Measurements from ENCODE around the gene CKMT1A.
A peak's percentile ranks its signal among the peaks of the same experiment; 100 is the strongest.
"Not testable (repeated sequence)": the region's sequence is repeated elsewhere in the genome, so short reads cannot be mapped to it uniquely, and the experiment has no call there.

The CKMT1A gene

DNA sequence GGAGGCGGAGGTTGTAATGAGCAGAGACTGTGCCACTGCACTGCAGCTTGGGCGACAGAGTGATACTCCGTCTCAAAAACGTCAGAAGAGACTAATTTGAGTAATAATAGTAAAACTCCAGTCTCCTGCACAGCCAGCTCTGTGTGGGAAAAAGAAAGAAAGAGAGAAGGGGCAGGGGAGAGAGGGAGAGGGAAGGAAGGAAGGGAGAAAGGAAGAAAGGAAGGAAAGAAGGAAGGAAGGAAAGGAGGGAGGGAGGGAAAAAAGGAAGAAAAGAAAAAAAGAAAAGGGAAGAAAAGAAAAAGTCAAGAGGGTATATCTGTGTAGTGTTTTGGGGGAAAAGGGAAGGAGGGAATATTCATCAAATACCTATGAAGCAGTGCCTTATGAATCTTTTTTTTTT is 29.5 kb downstream of the CKMT1A start:
- H3K27ac ChIP-seq, result no peak overlapping the region
- TF ChIP-seq, protein P1, sequence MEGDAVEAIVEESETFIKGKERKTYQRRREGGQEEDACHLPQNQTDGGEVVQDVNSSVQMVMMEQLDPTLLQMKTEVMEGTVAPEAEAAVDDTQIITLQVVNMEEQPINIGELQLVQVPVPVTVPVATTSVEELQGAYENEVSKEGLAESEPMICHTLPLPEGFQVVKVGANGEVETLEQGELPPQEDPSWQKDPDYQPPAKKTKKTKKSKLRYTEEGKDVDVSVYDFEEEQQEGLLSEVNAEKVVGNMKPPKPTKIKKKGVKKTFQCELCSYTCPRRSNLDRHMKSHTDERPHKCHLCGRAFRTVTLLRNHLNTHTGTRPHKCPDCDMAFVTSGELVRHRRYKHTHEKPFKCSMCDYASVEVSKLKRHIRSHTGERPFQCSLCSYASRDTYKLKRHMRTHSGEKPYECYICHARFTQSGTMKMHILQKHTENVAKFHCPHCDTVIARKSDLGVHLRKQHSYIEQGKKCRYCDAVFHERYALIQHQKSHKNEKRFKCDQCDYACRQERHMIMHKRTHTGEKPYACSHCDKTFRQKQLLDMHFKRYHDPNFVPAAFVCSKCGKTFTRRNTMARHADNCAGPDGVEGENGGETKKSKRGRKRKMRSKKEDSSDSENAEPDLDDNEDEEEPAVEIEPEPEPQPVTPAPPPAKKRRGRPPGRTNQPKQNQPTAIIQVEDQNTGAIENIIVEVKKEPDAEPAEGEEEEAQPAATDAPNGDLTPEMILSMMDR (conservative IDR thresholded peaks at IDR 0.05), result no peak

DNA sequence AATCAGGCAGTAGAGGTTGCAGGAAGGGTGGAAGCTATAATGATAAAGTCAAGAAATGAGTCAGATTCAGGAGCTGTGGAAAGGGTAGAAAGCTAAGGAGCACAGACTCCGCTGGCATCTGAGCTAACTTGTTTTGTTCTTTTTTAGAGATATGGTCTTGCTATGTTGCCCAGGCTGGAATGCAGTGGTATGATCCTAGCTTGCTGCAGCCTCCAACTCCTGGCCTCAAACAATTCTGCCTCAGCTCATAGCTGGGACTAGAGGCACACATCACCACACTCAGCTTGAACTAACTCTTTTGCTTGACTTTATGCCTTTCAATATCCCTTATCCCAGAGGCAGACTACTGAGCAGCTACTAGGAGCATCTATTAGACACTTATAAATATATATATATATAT is 32.6 kb downstream of the CKMT1A start:
- H3K27ac ChIP-seq, result not testable (repeated sequence)

DNA sequence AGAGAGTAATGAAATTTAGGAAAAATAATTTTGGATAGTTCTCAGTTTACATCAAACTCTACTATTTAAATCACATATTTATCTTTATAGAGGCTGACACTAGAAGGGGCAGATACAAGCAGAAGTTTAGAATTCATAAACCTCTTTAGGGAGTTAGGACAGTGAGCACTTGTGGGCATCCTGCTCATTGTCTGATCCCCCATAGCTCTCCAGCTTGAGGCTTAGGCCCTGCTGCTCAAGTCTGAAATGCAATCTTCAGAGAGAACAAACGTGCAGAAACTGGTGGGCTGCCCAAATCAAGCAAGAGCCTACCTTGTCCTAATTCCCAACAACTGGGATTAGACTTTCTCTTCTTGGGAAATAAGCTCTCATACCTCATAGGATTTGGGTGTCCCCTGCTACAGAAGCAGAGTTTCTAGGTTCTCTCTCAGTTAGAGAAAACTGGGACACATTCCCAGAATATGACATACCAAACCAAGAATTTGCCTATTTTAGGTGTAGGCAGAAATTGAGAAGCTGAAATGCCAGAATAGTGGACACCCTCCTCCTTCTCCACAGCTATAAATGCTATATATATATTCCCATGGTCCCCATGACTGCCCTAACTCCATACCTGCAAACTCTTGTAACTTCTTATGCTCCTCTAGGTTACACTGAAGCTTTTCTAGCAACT is 34.5 kb downstream of the CKMT1A start:
- H3K27ac ChIP-seq, result not testable (repeated sequence)

DNA sequence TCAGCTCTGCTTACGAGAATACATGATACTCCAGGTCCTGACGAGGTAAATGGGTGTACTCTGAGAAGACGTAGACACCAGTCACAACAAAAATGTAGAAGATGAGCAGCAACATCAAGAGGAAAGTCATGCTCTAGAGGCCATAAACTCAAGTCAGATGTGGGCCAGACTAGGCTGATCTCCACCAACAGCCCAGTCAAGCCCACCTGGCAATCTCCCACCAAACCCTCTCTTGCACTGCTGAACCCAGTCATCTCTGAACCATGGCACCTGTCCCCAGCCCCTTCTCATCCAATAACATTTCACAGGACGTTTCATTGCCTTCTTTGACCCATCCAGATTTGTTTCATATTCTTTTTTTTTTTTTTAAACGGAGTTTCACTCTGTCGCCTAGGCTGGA is 41.8 kb downstream of the CKMT1A start:
- no peak overlapping the region for H3K27ac ChIP-seq
- TF ChIP-seq, protein P1 (conservative IDR thresholded peaks at IDR 0.05), result no peak

DNA sequence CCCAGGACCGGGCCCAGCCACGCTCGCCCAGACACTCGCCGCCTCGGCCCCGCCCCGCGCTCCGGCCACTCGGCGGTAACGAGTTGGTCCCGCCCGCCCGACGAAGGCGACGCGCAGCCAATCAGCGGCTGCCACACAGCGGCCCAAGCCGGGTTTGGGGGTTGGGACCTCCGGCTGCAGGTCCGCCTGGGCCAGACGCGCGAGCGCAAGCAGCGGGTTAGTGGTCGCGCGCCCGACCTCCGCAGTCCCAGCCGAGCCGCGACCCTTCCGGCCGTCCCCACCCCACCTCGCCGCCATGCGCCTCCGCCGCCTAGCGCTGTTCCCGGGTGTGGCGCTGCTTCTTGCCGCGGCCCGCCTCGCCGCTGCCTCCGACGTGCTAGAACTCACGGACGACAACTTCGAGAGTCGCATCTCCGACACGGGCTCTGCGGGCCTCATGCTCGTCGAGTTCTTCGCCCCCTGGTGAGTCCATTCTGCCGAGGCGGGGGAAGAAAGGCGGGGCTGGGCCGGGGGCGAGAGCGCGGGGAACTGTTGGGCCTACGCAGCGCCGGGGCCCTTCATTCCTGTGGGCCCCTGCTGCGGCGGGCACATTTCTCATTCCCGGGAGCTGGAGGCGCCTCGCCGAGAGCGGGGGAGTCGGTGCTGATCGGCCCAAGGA is 52.7 kb downstream of the CKMT1A start, which contains the start of gene PDIA3:
Gene PDIA3, plus strand, starts transcription at position 194 of the 658 bp plus-strand sequence. Its CDS starts 102 bp downstream, at position 296.
- H3K27ac ChIP-seq, result peak within 1 kb of the TSS; percentile 84

DNA sequence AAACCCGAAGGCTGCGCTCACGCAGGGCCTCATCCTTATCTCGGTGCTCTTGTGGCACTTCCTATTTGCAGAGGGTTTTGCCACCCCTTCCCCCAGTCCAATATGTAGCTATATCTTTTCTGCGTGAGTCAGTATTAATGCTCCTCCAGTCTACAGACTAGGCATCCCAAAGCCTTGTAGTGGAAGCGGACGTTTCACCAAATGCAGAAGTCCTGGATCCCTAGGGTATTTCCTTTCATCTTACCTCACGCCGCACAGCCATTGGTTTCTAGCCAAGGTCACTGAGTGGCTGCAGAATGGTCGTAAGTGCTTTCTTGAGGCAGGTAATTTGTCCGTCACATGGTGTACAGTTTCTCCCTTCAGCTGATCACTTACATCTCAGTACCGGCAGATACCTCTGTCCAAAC is 53.2 kb downstream of the CKMT1A start:
- peak overlapping the region; percentile 84 for H3K27ac ChIP-seq

DNA sequence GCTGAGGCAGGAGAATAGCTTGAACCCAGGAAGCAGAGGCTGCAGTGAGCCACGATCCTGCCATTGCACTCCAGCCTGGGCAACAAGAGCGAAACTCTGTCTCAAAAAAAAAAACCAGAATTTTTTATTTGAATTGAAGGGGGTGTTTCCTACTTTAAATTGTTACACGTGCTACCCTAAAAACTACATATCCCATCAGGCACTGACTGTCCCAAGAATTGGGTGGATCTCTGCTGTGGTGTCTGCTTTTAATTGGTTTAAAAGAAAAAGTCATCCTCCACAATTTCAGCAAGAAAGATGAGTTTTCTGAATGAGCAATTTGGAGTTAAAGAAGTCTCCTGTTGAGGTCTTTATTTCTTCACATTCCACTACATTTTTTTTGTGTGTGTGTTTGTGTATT is 54.7 kb downstream of the CKMT1A start:
- H3K27ac ChIP-seq, result no peak overlapping the region
- TF ChIP-seq, protein P1 (conservative IDR thresholded peaks at IDR 0.05), result no peak

Data from VCaP (cell line).